ENCODE measurements around the gene SNX14.

GRCh38 chr6:85458782-85459181 is 134.9 kb downstream of the SNX14 start:
- TF ChIP-seq CTCF (IDR thresholded peaks at IDR 0.05) (no peak), POLR2A (IDR thresholded peaks at IDR 0.05) (no peak)

All from body of pancreas (tissue), 4 donors.